Left ventricle myocardium inferior (tissue), 1 donor: Measurements from ENCODE around the gene TEAD2. TPM values are rescaled to one million over a fixed set of nuclear protein-coding genes. Genes with fewer than 3 reads are reported as not detected.
A peak's percentile ranks its signal among the peaks of the same experiment; 100 is the strongest.

ENCODE experiments used
- DNase-seq: peaks from one replicate; pipeline ENCODE4 v3.0.0-alpha.2; 2020
- H3K27ac ChIP-seq: fragments of 200-600 bp; replicated peaks from 2 replicates; pipeline ENCODE4 v1.8.0; 2021
- H3K27me3 ChIP-seq: fragments of 200-600 bp; 2 replicates; pipeline ENCODE4 v1.8.0; 2021; ENCODE audit warnings: low read depth
- H3K36me3 ChIP-seq: fragments of 200-600 bp; 2 replicates; pipeline ENCODE4 v1.8.0; 2021
- H3K4me1 ChIP-seq: fragments of 200-600 bp; 2 replicates; pipeline ENCODE4 v1.8.0; 2021
- H3K4me3 ChIP-seq: fragments of 200-600 bp; 2 replicates; pipeline ENCODE4 v1.8.0; 2021; ENCODE audit warnings: mild to moderate bottlenecking, moderate library complexity
- H3K9me3 ChIP-seq: fragments of 200-600 bp; replicated peaks from 2 replicates; pipeline ENCODE4 v1.8.0; 2021
- intact Hi-C: fragments of 100-400 bp; cut with micrococcal nuclease; formaldehyde crosslinking; loops from one replicate; pipeline ENCODE4 v1.11.0; 2022
- total RNA-seq: library from RNA; stranded (reverse); fragmentation: NEBNext Ultra II Directional; extraction: Animal tissue kit (Norgen Biotek cat#: 25700); gene quantifications from one replicate; pipeline ENCODE4 v1.2.1, GENCODE V29; 2021
- TF ChIP-seq, protein P1 (sequence below): fragments of 200-600 bp; IDR thresholded peaks from 2 replicates; pipeline ENCODE4 v1.8.0; 2021; ENCODE audit warnings: antibody characterized with exemption, mild to moderate bottlenecking, borderline replicate concordance
- donor health status: DM: no; HTN: yes; CAD: no; lungs with severe emphysema.

Gene TEAD2
- total RNA-seq, 1 donor from 2014 or later, result 44.1 TPM

DNA sequence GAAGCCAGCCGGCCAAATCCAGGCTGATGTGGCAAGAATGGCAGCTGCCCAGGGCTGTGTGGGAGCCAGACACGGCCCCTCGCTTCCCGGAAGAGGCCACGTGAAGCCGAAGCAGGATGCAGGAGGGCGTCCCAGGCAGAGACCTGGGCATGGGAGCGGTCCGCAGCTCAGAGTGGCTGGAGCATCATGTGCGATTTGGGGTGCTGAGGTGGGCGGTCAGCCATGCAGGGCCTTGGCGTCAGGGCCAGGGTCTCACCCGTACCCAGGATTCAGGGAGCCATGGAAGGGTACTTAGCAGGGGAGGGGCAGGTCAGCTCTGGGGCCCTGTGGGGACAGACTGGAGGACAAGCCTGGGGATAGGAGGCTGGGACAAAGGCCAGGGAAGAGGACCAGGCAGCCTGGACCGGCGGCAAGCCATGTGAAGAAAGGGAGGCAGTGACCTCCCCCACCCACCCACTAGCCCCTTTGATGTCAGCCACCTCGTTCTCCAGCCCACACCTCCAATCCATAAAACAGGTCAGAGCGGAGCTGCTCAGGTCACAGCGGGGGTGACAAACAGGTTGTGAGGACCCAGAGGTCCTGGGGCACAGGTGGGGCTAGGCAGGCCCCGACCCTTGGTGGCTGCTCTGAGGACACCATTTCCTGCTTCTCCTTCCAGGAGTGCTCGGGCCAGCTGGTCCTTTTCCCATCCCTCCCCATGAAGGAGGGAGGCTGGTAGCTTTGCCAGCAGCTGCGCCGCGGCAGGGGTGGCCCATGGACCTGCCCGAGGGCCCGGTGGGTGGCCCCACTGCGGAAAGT lies 28.1 kb upstream of the TEAD2 start:
- no peak for DNase-seq
- Histone ChIP-seq H3K27ac (no peak overlapping the region), H3K4me1 (no peaks in the 10 kb centered on the region), H3K36me3 (no peaks in the 10 kb centered on the region), H3K27me3 (peaks cover 79% of the 10 kb centered on the region), H3K9me3 (no peaks in the 10 kb centered on the region), H3K4me3 (no peak overlapping the region)
- TF ChIP-seq, protein P1, sequence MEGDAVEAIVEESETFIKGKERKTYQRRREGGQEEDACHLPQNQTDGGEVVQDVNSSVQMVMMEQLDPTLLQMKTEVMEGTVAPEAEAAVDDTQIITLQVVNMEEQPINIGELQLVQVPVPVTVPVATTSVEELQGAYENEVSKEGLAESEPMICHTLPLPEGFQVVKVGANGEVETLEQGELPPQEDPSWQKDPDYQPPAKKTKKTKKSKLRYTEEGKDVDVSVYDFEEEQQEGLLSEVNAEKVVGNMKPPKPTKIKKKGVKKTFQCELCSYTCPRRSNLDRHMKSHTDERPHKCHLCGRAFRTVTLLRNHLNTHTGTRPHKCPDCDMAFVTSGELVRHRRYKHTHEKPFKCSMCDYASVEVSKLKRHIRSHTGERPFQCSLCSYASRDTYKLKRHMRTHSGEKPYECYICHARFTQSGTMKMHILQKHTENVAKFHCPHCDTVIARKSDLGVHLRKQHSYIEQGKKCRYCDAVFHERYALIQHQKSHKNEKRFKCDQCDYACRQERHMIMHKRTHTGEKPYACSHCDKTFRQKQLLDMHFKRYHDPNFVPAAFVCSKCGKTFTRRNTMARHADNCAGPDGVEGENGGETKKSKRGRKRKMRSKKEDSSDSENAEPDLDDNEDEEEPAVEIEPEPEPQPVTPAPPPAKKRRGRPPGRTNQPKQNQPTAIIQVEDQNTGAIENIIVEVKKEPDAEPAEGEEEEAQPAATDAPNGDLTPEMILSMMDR, result no peak
- intact Hi-C loops, result loop anchor here (10.0 kb wide), 1 partner anchor 54 kb away; the partner anchor contains the start of gene SLC17A7

- Histone ChIP-seq H3K9me3 (no peaks in the 10 kb centered on the region), H3K27me3 (peaks cover 79% of the 10 kb centered on the region), H3K4me1 (no peaks in the 10 kb centered on the region), H3K27ac (no peak overlapping the region), H3K4me3 (no peak overlapping the region), H3K36me3 (no peaks in the 10 kb centered on the region)
- intact Hi-C loops, result no loop called here
- TF ChIP-seq, protein P1, result no peak
- no peak for DNase-seq
Observed at GRCh38 chr19:49389406-49389805, 27.2 kb upstream of the TEAD2 start.

- Histone ChIP-seq H3K4me3 (peak within 1 kb of the TSS; percentile 40), H3K27me3 (peaks cover 78% of the 10 kb centered on the region)
Observed at GRCh38 chr19:49387936-49388372, 25.7 kb upstream of the TEAD2 start, which contains the start of gene KASH5. KASH5 (plus strand) TSS chr19:49388249; CDS start chr19:49390884, 2,635 bp downstream.

DNA sequence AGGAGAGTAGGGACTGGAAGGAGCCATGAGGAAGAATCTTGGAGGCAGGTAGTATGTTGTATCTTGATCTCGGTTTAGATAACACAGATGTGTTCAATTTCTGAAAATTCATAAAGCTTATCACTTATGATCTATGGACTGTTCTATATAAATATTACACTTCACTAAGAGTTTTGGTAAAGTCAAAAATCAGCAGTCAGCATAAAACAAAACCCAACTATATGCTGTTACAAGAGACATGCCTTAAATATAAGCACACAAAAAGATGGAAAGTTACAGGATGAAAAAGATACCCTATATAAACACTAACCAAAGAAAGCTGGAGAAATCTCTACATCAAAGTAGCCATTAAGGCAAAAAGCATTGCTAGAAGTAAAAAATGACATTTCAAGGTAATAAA lies 21.4 kb upstream of the TEAD2 start:
- no peak overlapping the region for H3K4me3 ChIP-seq
- TF ChIP-seq, protein P1, result no peak
- peaks cover 62% of the 10 kb centered on the region for H3K27me3 ChIP-seq
- H3K36me3 ChIP-seq, result no peaks in the 10 kb centered on the region
- DNase-seq, result no peak
- H3K4me1 ChIP-seq, result no peaks in the 10 kb centered on the region
- peaks cover 23% of the 10 kb centered on the region for H3K9me3 ChIP-seq
- intact Hi-C loops, result no loop called here
- H3K27ac ChIP-seq, result no peak overlapping the region

More at GRCh38 chr19:49387936-49388372, 25.7 kb upstream of the TEAD2 start, which contains the start of gene KASH5:
- Histone ChIP-seq H3K36me3 (no peaks in the 10 kb centered on the region), H3K4me1 (no peaks in the 10 kb centered on the region), H3K9me3 (peaks cover 7% of the 10 kb centered on the region), H3K27ac (no peak within 1 kb of the TSS)
- intact Hi-C loops, result no loop called here
- DNase-seq, result peak; percentile 72
- TF ChIP-seq, protein P1, result no peak

DNA sequence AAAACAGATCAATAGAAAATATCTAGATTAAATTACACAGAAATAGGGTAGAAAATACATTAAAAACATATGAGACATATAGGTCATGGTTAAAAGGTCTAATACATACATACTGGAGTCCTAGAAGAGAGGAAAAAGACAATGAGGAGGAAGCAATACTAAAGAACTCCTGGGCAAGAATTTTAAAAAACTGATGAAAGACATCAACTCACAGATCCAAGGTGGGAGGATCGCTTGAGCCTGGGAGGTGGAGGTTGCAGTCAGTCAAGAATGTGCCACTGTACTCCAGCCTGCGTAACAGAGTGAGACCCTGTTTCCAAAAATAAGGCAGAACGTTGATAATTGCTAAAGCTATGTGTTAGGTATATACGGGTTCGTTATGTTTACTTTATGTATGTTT lies 20.4 kb upstream of the TEAD2 start:
- intact Hi-C loops, result no loop called here
- no peak overlapping the region for H3K4me3 ChIP-seq

More for the DNA sequence above, 20.4 kb upstream of the TEAD2 start:
- H3K36me3 ChIP-seq, result no peaks in the 10 kb centered on the region
- TF ChIP-seq, protein P1, result no peak
- peaks cover 53% of the 10 kb centered on the region for H3K27me3 ChIP-seq
- DNase-seq, result no peak
- no peaks in the 10 kb centered on the region for H3K4me1 ChIP-seq
- H3K9me3 ChIP-seq, result peaks cover 23% of the 10 kb centered on the region
- H3K27ac ChIP-seq, result no peak overlapping the region
